HEK293T (cell line): ENCODE data around the gene TLNRD1.

Experiments used
- CTCF ChIA-PET: fragments of 350-600 bp; formaldehyde crosslinking; extraction: SDS; loops from one replicate; lab custom pipeline; 2021; ENCODE audit warnings: antibody characterized with exemption, inconsistent platforms; lab: Yijun Ruan, JAX
- POLR2A ChIA-PET: fragments of 350-600 bp; formaldehyde crosslinking; extraction: SDS; loops from one replicate; lab custom pipeline; 2020; ENCODE audit warnings: antibody characterized with exemption, inconsistent platforms; lab: Yijun Ruan, JAX
- DNase-seq: peaks from one replicate; pipeline ENCODE4 v3.0.0; 2012; ENCODE audit warnings: mixed read lengths; ENCODE audit errors: extremely low spot score
- ARNT ChIP-seq: fragments of 450-650 bp; IDR thresholded peaks from 2 replicates; pipeline ENCODE4 v1.6.1; 2017; ENCODE audit warnings: mild to moderate bottlenecking
- BHLHE40 ChIP-seq: fragments of 450-650 bp; IDR thresholded peaks from 2 replicates; pipeline ENCODE4 v1.6.1; 2016; ENCODE audit warnings: mild to moderate bottlenecking, moderate library complexity, borderline replicate concordance
- CTBP1 ChIP-seq: fragments of 450-650 bp; IDR thresholded peaks from 2 replicates; pipeline ENCODE4 v1.6.1; 2016; ENCODE audit warnings: borderline replicate concordance
- ELF4 ChIP-seq: fragments of 450-650 bp; IDR thresholded peaks from 2 replicates; pipeline ENCODE4 v1.6.1; 2017; ENCODE audit warnings: antibody characterized with exemption
- FOXA1 ChIP-seq: fragments of 450-650 bp; IDR thresholded peaks from 2 replicates; pipeline ENCODE4 v1.6.1; 2016; ENCODE audit warnings: mild to moderate bottlenecking
- FOXK2 ChIP-seq: fragments of 450-650 bp; IDR thresholded peaks from 2 replicates; pipeline ENCODE4 v1.6.1; 2016; ENCODE audit warnings: mild to moderate bottlenecking
- FOXM1 ChIP-seq: fragments of 450-650 bp; IDR thresholded peaks from 2 replicates; pipeline ENCODE4 v1.6.1; 2017; ENCODE audit warnings: mild to moderate bottlenecking, borderline replicate concordance
- HDGF ChIP-seq: fragments of 450-650 bp; IDR thresholded peaks from 2 replicates; pipeline ENCODE4 v1.6.1; 2017; ENCODE audit warnings: antibody characterized with exemption, borderline replicate concordance
- L3MBTL2 ChIP-seq: fragments of 450-650 bp; conservative IDR thresholded peaks from 2 replicates; pipeline ENCODE4 v1.6.1; 2016; ENCODE audit warnings: mild to moderate bottlenecking
- LEF1 ChIP-seq: fragments of 450-650 bp; IDR thresholded peaks from 2 replicates; pipeline ENCODE4 v1.6.1; 2017; ENCODE audit warnings: mild to moderate bottlenecking, borderline replicate concordance
- NFRKB ChIP-seq: fragments of 450-650 bp; IDR thresholded peaks from 2 replicates; pipeline ENCODE4 v1.6.1; 2016; ENCODE audit warnings: mild to moderate bottlenecking, moderate library complexity
- PKNOX1 ChIP-seq: fragments of 450-650 bp; IDR thresholded peaks from 2 replicates; pipeline ENCODE4 v1.6.1; 2016
- SP1 ChIP-seq: fragments of 450-650 bp; IDR thresholded peaks from 2 replicates; pipeline ENCODE4 v1.6.1; 2017
- SUZ12 ChIP-seq: fragments of 450-650 bp; IDR thresholded peaks from 2 replicates; pipeline ENCODE4 v1.6.1; 2016; ENCODE audit warnings: mild to moderate bottlenecking
- TARDBP ChIP-seq: fragments of 450-650 bp; IDR thresholded peaks from 2 replicates; pipeline ENCODE4 v1.6.1; 2016
- ZNF384 ChIP-seq: fragments of 450-650 bp; IDR thresholded peaks from 2 replicates; pipeline ENCODE4 v1.6.1; 2016

TLNRD1 gene

GRCh38 chr15:81016489-81017068, 15.9 kb downstream of the TLNRD1 start:
- TF ChIP-seq BHLHE40 (no peak), FOXA1 (no peak), ZNF384 (no peak), PKNOX1 (no peak), CTBP1 (no peak), ARNT (no peak), SUZ12 (no peak), NFRKB (no peak), LEF1 (no peak), FOXM1 (no peak), ELF4 (no peak), HDGF (no peak), FOXK2 (no peak)
- ChIA-PET POLR2A (no interaction called here), CTCF (no interaction called here)
- DNase-seq = no peak

GRCh38 chr15:81018197-81018596, 17.5 kb downstream of the TLNRD1 start:
- DNase-seq = no peak
- TF ChIP-seq HDGF (no peak), FOXM1 (no peak), SP1 (no peak)
- CTCF ChIA-PET = no interaction called here
- POLR2A ChIA-PET = no interaction called here

GRCh38 chr15:81021321-81021720, 20.6 kb downstream of the TLNRD1 start:
- CTCF ChIA-PET = no interaction called here
- TF ChIP-seq FOXM1 (no peak), FOXA1 (no peak), LEF1 (no peak), CTBP1 (no peak), ZNF384 (no peak), FOXK2 (no peak), NFRKB (no peak), ARNT (no peak), PKNOX1 (no peak)
- POLR2A ChIA-PET = no interaction called here
- no peak for DNase-seq

- no peak for TF ChIP-seq TARDBP
- TF ChIP-seq LEF1 = no peak
- TF ChIP-seq ZNF384 = no peak
- TF ChIP-seq PKNOX1 = no peak
- TF ChIP-seq BHLHE40 = no peak
- TF ChIP-seq L3MBTL2 = no peak
- no peak for TF ChIP-seq FOXM1
- no peak for TF ChIP-seq CTBP1
- no peak for TF ChIP-seq FOXK2
- no peak for TF ChIP-seq NFRKB
- no peak for TF ChIP-seq ARNT
- ChIA-PET CTCF (no interaction called here), POLR2A (no interaction called here)
- DNase-seq = no peak
These were observed 23.0 kb downstream of the TLNRD1 start for GRCh38 chr15:81023483-81024264.

- CTCF ChIA-PET = no interaction called here
- POLR2A ChIA-PET = no interaction called here
- DNase-seq = no peak
- TF ChIP-seq FOXA1 (no peak), TARDBP (no peak), BHLHE40 (no peak), SUZ12 (no peak), HDGF (no peak), FOXK2 (no peak), PKNOX1 (no peak), ELF4 (no peak), L3MBTL2 (no peak)
These were observed 23.6 kb downstream of the TLNRD1 start for GRCh38 chr15:81024265-81024872.

- CTCF ChIA-PET = interaction anchor here (1.9 kb wide), 1 partner anchor 241 kb away, joined by 6 read pairs; no protein-coding TSS in a partner anchor
- TF ChIP-seq TARDBP = no peak
- TF ChIP-seq ARNT = no peak
- TF ChIP-seq BHLHE40 = no peak
- TF ChIP-seq ZNF384 = no peak
- TF ChIP-seq SUZ12 = no peak
- TF ChIP-seq FOXA1 = no peak
- POLR2A ChIA-PET = no interaction called here
These were observed 24.2 kb downstream of the TLNRD1 start for GRCh38 chr15:81024936-81025335.

More at GRCh38 chr15:81024936-81025335, 24.2 kb downstream of the TLNRD1 start:
- no peak for DNase-seq
